GM06990 (cell line): ENCODE measurements around the gene CHD6.

ENCODE experiments used
- DNase-seq: peaks from one replicate; pipeline ENCODE4 v3.0.0-alpha.2; 2011; ENCODE audit not compliant: insufficient read length; ENCODE audit errors: extremely low read depth
- H3K27me3 ChIP-seq: replicated peaks from 2 replicates; pipeline ENCODE4 v1.6.0; 2011; ENCODE audit warnings: low read length; ENCODE audit not compliant: control insufficient read depth, insufficient read depth
- H3K36me3 ChIP-seq: 2 replicates; pipeline ENCODE4 v1.5.1; 2011; ENCODE audit warnings: low read length; ENCODE audit not compliant: control insufficient read depth, insufficient read depth
- H3K4me3 ChIP-seq: replicated peaks from 2 replicates; pipeline ENCODE4 v1.5.1; 2011; ENCODE audit warnings: low read depth, mild to moderate bottlenecking, control low read depth, low read length
- CTCF ChIP-seq: IDR thresholded peaks from 2 replicates; pipeline ENCODE4 v1.5.1; 2011; ENCODE audit warnings: low read length, control low read depth, mild to moderate bottlenecking, inconsistent platforms; ENCODE audit not compliant: insufficient read depth, poor library complexity, severe bottlenecking

CHD6 gene

GRCh38 chr20:41360831-41361756 is 257.1 kb downstream of the CHD6 start:
- DNase-seq = no peak
- Histone ChIP-seq H3K4me3 (no peak overlapping the region), H3K27me3 (no peaks in the 10 kb centered on the region; the same call in 1 of the 2 replicates), H3K36me3 (no peaks in the 10 kb centered on the region)
- no peak for TF ChIP-seq CTCF

- no peak for TF ChIP-seq CTCF
- H3K36me3 ChIP-seq = no peaks in the 10 kb centered on the region
- no peak for DNase-seq
- no peaks in the 10 kb centered on the region for H3K27me3 ChIP-seq
- H3K4me3 ChIP-seq = no peak overlapping the region
Observed at GRCh38 chr20:41359541-41360011, 258.6 kb downstream of the CHD6 start.

- DNase-seq = no peak
- H3K4me3 ChIP-seq = no peak overlapping the region
- H3K27me3 ChIP-seq = no peaks in the 10 kb centered on the region
- no peaks in the 10 kb centered on the region for H3K36me3 ChIP-seq
- no peak for TF ChIP-seq CTCF
Observed at GRCh38 chr20:41358717-41359116, 259.5 kb downstream of the CHD6 start.

GRCh38 chr20:41358230-41358629 is 259.9 kb downstream of the CHD6 start:
- no peak for TF ChIP-seq CTCF
- DNase-seq = no peak
- H3K4me3 ChIP-seq = no peak overlapping the region

GRCh38 chr20:41357424-41358163 is 260.6 kb downstream of the CHD6 start:
- H3K36me3 ChIP-seq = no peaks in the 10 kb centered on the region
- DNase-seq = no peak
- peak; percentile 25 for TF ChIP-seq CTCF
- no peak overlapping the region for H3K4me3 ChIP-seq
- H3K27me3 ChIP-seq = no peaks in the 10 kb centered on the region

More at GRCh38 chr20:41358230-41358629, 259.9 kb downstream of the CHD6 start:
- H3K27me3 ChIP-seq = no peaks in the 10 kb centered on the region
- H3K36me3 ChIP-seq = no peaks in the 10 kb centered on the region
